IPS-18a (cell line): ENCODE measurements around the gene NUDCD3.

Source experiments
- H3K27ac ChIP-seq: one replicate; pipeline ENCODE4 v1.5.1; 2013; ENCODE audit warnings: low read length
- H3K27me3 ChIP-seq: one replicate; pipeline ENCODE4 v1.6.1; 2013; ENCODE audit warnings: mild to moderate bottlenecking, low read length; ENCODE audit not compliant: control insufficient read depth, insufficient read depth
- H3K36me3 ChIP-seq: one replicate; pipeline ENCODE4 v1.6.1; 2013; ENCODE audit warnings: low read depth, low read length; ENCODE audit not compliant: control insufficient read depth
- H3K4me1 ChIP-seq: one replicate; pipeline ENCODE4 v1.6.1; 2013; ENCODE audit warnings: low read depth, low read length; ENCODE audit not compliant: control insufficient read depth
- H3K4me3 ChIP-seq: one replicate; pipeline ENCODE4 v1.5.1; 2013; ENCODE audit warnings: low read length
- H3K9ac ChIP-seq: one replicate; pipeline ENCODE4 v1.6.1; 2013; ENCODE audit warnings: mild to moderate bottlenecking, low read length, moderate library complexity
- H3K9me3 ChIP-seq: one replicate; pipeline ENCODE4 v1.6.1; 2013; ENCODE audit warnings: low read depth, low read length; ENCODE audit not compliant: control insufficient read depth

NUDCD3 gene

DNA sequence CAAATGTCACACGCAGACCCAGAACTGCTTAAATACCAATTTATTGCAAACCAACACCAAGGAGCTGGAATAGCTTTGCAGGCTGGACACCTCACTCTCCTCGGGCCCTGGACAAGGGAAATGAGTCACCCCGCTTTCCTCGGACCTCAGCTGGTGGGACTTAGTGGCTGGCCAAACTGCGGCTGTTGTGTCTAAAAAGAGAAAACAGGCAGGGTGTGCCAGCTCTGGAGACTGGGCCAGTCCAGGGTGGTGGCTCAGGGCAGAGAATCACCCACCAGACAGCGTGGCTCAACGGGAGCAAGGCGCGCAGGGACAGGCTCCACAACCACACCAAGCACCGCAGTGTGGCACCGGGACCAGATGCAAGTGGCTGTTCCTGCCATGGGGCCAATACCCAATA is 106.9 kb downstream of the NUDCD3 start:
- Histone ChIP-seq H3K9me3 (no peaks in the 10 kb centered on the region), H3K36me3 (peaks cover 14% of the 10 kb centered on the region), H3K27me3 (no peaks in the 10 kb centered on the region), H3K9ac (no peak overlapping the region), H3K27ac (no peak overlapping the region), H3K4me3 (no peak overlapping the region), H3K4me1 (no peaks in the 10 kb centered on the region)

DNA sequence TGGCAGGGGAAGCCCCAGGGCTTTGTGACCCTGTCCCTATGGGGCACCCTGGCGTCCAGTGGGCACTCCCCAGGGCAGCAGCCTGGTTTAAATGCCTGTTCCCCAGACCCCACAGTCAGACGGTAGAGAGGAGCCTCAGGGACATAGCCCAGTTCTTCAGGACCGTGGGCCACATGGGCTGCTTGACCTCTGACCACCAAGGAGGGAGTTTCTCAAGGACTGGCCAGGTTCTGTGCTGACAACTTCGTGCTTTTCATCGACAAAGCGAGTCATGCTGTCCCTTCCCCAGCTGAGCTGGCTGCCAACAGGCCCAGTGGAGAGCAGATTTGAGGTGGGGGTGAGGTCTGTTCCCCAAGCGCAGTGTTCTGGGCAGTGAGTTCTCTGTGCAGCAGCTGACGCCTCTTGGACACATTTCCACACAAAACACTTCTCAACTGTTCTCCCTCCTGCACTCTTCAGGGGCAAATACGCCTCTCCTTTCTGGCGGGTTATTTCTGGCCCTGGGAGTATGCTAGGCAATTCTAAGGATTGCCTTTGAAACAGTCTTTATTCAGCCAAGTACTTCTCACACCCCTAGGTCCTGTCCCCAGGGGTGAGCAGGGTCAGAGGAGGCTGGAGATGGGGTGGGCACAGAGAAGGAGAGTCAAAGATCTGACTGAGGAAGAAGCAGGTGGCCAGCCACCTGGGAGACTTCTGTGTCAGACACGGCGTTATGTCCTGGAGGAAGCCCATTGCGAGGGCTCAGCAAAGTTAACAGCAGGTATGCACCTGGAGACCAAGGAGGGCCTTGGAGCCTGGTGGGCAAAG is 107.8 kb downstream of the NUDCD3 start:
- no peak overlapping the region for H3K27ac ChIP-seq
- no peaks in the 10 kb centered on the region for H3K9me3 ChIP-seq
- peaks cover 14% of the 10 kb centered on the region for H3K36me3 ChIP-seq
- no peak overlapping the region for H3K4me3 ChIP-seq
- no peaks in the 10 kb centered on the region for H3K4me1 ChIP-seq
- no peaks in the 10 kb centered on the region for H3K27me3 ChIP-seq
- H3K9ac ChIP-seq = no peak overlapping the region

GRCh38 chr7:44381494-44382220 is 108.8 kb downstream of the NUDCD3 start:
- Histone ChIP-seq H3K4me3 (no peak overlapping the region), H3K4me1 (no peaks in the 10 kb centered on the region), H3K27me3 (no peaks in the 10 kb centered on the region), H3K27ac (no peak overlapping the region), H3K36me3 (peaks cover 14% of the 10 kb centered on the region), H3K9ac (no peak overlapping the region), H3K9me3 (no peaks in the 10 kb centered on the region)

GRCh38 chr7:44380831-44381493 is 109.5 kb downstream of the NUDCD3 start:
- H3K4me1 ChIP-seq = no peaks in the 10 kb centered on the region
- no peaks in the 10 kb centered on the region for H3K27me3 ChIP-seq
- H3K4me3 ChIP-seq = no peak overlapping the region
- H3K27ac ChIP-seq = no peak overlapping the region
- no peak overlapping the region for H3K9ac ChIP-seq
- peaks cover 14% of the 10 kb centered on the region for H3K36me3 ChIP-seq
- no peaks in the 10 kb centered on the region for H3K9me3 ChIP-seq

- H3K27me3 ChIP-seq = no peaks in the 10 kb centered on the region
- no peaks in the 10 kb centered on the region for H3K9me3 ChIP-seq
- H3K36me3 ChIP-seq = peaks cover 10% of the 10 kb centered on the region
- H3K4me3 ChIP-seq = no peak overlapping the region
- H3K9ac ChIP-seq = no peak overlapping the region
- no peak overlapping the region for H3K27ac ChIP-seq
- no peaks in the 10 kb centered on the region for H3K4me1 ChIP-seq
Measured at GRCh38 chr7:44380189-44380830, 110.1 kb downstream of the NUDCD3 start.

- Histone ChIP-seq H3K9ac (no peak overlapping the region), H3K27ac (no peak overlapping the region)
Measured at GRCh38 chr7:44379366-44380188, 110.9 kb downstream of the NUDCD3 start.

DNA sequence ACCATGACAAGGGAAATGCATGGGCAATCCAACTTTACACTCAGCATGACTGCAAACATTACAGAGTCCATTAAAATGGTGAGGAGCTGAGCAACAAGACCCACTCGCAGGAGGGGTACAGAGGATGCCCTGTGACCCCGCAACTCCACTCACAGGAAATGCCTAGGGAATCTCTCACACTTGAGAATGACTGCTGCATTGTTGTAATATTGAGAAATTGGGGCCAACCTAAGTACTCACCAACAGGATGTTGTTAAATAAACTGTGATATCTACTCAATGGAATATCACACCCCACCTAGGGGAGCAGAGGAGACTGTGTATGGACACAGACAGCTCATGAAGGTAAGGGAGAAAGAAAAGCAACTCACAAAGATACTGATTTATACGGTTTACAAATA is 111.7 kb downstream of the NUDCD3 start:
- Histone ChIP-seq H3K27ac (no peak overlapping the region), H3K9me3 (no peaks in the 10 kb centered on the region)

More at GRCh38 chr7:44379366-44380188, 110.9 kb downstream of the NUDCD3 start:
- no peaks in the 10 kb centered on the region for H3K4me1 ChIP-seq
- no peak overlapping the region for H3K4me3 ChIP-seq
- no peaks in the 10 kb centered on the region for H3K27me3 ChIP-seq
- H3K9me3 ChIP-seq = no peaks in the 10 kb centered on the region
- peaks cover 4% of the 10 kb centered on the region for H3K36me3 ChIP-seq

GRCh38 chr7:44377681-44378421 is 112.6 kb downstream of the NUDCD3 start:
- no peak overlapping the region for H3K4me3 ChIP-seq
- no peak overlapping the region for H3K27ac ChIP-seq
- no peaks in the 10 kb centered on the region for H3K27me3 ChIP-seq
- H3K9ac ChIP-seq = no peak overlapping the region
- no peaks in the 10 kb centered on the region for H3K36me3 ChIP-seq
- H3K4me1 ChIP-seq = no peaks in the 10 kb centered on the region
- no peaks in the 10 kb centered on the region for H3K9me3 ChIP-seq

More for the DNA sequence above, 111.7 kb downstream of the NUDCD3 start:
- peaks cover 2% of the 10 kb centered on the region for H3K36me3 ChIP-seq
- no peaks in the 10 kb centered on the region for H3K4me1 ChIP-seq
- H3K4me3 ChIP-seq = no peak overlapping the region
- H3K9ac ChIP-seq = no peak overlapping the region
- H3K27me3 ChIP-seq = no peaks in the 10 kb centered on the region

- Histone ChIP-seq H3K9ac (no peak overlapping the region), H3K27ac (no peak overlapping the region), H3K4me3 (no peak overlapping the region), H3K4me1 (no peaks in the 10 kb centered on the region), H3K36me3 (no peaks in the 10 kb centered on the region), H3K9me3 (no peaks in the 10 kb centered on the region), H3K27me3 (no peaks in the 10 kb centered on the region)
Measured at GRCh38 chr7:44377134-44377463, 113.4 kb downstream of the NUDCD3 start.

DNA sequence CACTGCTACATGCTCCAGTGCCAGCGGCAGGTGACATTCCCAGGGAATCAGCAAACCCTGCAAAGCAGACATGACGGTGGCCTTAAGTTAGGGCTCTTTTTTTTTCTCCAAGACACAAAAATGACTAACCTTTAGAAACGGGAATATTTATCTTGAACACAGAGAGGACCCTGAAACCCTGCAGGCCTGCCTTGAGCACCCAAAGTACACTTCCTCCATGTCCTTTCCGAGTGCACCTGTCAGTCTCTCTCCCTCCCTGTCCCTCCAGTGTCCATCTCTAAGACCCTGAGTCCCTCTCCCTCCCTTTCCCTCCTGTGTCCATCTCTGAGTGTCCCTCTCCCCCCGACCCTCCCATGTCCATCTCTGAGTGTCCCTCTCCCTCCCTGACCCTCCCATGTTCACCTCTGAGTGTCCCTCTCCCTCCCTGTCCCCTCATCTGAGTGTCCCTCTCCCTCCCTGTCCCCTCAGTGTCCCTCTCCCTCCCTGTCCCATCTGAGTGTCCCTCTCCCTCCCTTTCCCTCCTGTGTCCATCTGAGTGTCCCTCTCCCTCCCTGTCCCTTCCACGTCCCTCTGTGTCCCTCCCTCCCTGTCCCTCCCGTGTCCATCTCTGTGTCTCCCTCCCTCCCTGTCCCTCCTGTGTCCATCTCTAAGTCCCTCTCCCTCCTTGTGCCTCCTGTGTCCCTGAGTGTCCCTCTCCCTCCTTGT is 113.9 kb downstream of the NUDCD3 start:
- Histone ChIP-seq H3K4me1 (no peaks in the 10 kb centered on the region), H3K4me3 (no peak overlapping the region), H3K27me3 (no peaks in the 10 kb centered on the region)

More for the DNA sequence above, 113.9 kb downstream of the NUDCD3 start:
- H3K9me3 ChIP-seq = no peaks in the 10 kb centered on the region
- no peak overlapping the region for H3K27ac ChIP-seq
- H3K9ac ChIP-seq = no peak overlapping the region
- H3K36me3 ChIP-seq = no peaks in the 10 kb centered on the region
